ENCODE results near the gene TAP2.

Gene TAP2

DNA sequence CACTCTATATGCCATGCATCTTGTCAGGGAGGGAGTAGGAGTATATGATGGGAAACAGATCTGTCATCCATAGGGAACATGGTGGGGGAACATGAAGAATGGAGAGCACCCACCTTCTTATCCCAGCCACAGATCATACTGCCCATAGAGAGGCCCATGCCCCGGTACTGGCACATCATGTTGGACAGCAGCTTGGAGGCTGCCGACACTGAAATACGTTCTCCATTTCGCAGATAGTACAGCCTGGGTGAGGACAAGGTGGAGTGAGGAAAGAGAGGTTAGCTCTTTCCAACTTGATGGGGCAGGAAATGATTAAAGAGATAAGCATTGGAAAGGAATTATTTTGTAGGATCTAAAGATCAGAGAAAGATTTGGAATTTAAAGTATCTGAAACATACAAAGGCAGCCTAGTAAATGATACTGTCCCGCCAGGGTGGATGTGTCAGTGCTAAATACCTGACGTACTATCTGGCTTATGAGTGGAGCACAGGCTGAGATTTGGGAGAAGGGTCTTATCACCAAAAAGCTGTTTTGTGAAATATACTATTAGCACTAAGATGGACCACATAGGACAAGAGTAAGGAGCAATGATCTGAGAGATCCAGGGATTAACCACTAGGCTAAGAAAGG lies 3.6 kb upstream of the TAP2 start:
- H3K4me3 ChIP-seq (replicated peaks in 1 of 2; ENCODE audit: low read depth in 2 of 2, low read length in 2 of 2) = no peak overlapping the region
- TF ChIP-seq, protein P1, sequence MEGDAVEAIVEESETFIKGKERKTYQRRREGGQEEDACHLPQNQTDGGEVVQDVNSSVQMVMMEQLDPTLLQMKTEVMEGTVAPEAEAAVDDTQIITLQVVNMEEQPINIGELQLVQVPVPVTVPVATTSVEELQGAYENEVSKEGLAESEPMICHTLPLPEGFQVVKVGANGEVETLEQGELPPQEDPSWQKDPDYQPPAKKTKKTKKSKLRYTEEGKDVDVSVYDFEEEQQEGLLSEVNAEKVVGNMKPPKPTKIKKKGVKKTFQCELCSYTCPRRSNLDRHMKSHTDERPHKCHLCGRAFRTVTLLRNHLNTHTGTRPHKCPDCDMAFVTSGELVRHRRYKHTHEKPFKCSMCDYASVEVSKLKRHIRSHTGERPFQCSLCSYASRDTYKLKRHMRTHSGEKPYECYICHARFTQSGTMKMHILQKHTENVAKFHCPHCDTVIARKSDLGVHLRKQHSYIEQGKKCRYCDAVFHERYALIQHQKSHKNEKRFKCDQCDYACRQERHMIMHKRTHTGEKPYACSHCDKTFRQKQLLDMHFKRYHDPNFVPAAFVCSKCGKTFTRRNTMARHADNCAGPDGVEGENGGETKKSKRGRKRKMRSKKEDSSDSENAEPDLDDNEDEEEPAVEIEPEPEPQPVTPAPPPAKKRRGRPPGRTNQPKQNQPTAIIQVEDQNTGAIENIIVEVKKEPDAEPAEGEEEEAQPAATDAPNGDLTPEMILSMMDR (IDR thresholded peaks at IDR 0.05; ENCODE audit: low read depth, low read length) = no peak
- no peak for DNase-seq (ENCODE audit: low read depth in 2 of 2)

DNA sequence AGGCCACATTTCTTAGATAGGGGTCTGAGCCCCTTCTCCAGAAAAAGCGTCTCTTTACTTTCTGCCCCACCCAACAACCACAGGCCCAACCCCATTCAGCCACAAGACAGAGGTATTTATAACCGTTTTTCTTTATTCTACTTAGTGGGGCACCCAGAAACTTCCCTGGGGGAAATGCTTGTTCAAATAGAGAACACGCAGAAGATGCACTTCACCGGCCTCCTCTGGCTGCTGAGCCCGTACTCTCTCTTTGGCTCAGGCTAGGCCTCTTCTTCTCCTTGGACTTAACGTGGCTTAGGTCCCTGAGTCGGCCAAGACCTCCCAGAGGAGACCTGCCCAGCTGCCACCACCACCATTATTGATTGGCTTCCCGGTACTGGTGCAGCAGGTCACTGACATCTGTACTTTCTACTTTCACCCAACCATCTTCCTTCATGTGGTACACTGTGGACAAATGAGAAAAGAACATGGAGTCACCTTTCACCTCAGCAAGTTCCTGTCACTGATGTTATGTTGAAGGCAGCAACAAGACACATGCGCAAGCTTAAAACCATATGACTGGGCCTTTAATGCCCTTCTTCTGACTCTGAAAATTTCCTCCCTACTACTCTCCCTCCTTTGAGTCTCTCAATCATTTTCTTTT lies 2.2 kb upstream of the TAP2 start:
- TF ChIP-seq, protein P1 (IDR thresholded peaks at IDR 0.05; ENCODE audit: low read depth, low read length) = no peak
- no peak for DNase-seq (ENCODE audit: low read depth in 2 of 2)
- no peak overlapping the region for H3K4me3 ChIP-seq (replicated peaks in 1 of 2; ENCODE audit: low read depth in 2 of 2, low read length in 2 of 2)

DNA sequence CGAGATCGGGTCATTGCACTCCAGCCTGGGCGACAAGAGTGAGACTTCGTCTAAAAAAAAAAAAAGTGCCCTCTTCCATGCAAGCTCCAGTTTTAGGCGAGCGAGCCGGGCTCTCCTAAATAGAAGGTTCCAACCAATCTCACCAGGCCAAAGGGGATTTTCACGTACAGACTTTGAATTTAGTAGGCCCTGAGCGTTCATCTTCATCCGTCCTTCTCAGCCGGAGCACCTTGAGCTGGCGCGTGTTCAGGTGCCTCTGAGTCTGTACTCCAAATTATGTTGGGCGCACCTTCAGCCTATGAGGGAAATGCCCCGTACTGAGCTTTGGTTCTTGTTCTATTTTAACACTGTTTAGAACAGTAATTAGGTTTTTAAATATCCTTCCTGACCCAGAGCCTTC lies 817 bp upstream of the TAP2 start:
- no peak for DNase-seq (ENCODE audit: low read depth in 2 of 2)

DNA sequence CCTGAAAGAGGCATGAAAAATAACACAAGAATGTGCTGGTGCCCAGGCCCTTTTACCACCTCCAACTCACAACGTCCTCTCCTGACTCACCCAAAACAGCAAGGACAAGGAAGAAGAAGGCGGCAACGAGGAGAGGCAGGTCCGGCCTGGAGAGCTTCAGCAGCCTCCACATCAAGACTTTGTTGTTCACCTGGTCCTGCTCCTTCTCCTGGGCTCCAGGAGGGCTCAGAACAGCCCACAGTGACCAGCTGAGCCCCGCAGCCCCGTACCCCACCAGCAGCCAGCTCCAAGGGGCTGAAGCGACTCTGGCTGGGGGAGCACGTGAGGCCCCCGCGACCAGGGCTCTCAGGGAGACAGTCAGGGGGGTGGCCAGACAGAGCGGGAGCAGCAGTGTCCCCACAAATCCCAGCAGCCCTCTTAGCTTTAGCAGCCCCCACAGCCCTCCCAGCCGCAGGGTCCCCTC lies 857 bp downstream of the TAP2 start:
- peak in 1 of 2 donors; percentile 25 for DNase-seq (ENCODE audit: low read depth in 2 of 2)
- peak overlapping the region; percentile 80 to 91 for H3K4me3 ChIP-seq (replicated peaks in 1 of 2; ENCODE audit: low read depth in 2 of 2, low read length in 2 of 2)
- TF ChIP-seq, protein P1 (IDR thresholded peaks at IDR 0.05; ENCODE audit: low read depth, low read length) = no peak

More for the DNA sequence above, 817 bp upstream of the TAP2 start:
- H3K4me3 ChIP-seq (replicated peaks in 1 of 2; ENCODE audit: low read depth in 2 of 2, low read length in 2 of 2) = no peak overlapping the region
- TF ChIP-seq, protein P1 (IDR thresholded peaks at IDR 0.05; ENCODE audit: low read depth, low read length) = no peak

DNA sequence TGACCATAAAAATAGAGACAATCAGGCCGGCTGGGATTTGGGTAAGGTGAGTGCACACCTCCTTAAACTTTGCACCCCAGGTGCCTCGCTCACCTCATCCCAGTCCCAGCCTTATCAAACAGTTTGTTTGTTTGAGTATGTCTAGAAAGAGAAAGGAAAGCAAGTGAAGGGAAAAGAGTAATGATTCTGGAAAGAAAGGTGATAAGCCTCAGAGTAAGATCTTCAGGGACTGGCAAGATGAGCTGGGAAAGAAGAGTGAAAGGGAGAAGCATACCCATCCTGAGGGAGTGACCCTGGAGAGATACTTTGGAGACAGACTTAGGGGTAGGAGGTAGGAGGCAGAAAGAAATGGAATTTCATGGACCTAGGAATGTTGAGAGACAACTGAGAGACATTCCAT lies 1.7 kb downstream of the TAP2 start:
- DNase-seq (ENCODE audit: low read depth in 2 of 2) = no peak
- TF ChIP-seq, protein P1 (IDR thresholded peaks at IDR 0.05; ENCODE audit: low read depth, low read length) = no peak
- H3K4me3 ChIP-seq (replicated peaks in 1 of 2; ENCODE audit: low read depth in 2 of 2, low read length in 2 of 2) = no peak overlapping the region

DNA sequence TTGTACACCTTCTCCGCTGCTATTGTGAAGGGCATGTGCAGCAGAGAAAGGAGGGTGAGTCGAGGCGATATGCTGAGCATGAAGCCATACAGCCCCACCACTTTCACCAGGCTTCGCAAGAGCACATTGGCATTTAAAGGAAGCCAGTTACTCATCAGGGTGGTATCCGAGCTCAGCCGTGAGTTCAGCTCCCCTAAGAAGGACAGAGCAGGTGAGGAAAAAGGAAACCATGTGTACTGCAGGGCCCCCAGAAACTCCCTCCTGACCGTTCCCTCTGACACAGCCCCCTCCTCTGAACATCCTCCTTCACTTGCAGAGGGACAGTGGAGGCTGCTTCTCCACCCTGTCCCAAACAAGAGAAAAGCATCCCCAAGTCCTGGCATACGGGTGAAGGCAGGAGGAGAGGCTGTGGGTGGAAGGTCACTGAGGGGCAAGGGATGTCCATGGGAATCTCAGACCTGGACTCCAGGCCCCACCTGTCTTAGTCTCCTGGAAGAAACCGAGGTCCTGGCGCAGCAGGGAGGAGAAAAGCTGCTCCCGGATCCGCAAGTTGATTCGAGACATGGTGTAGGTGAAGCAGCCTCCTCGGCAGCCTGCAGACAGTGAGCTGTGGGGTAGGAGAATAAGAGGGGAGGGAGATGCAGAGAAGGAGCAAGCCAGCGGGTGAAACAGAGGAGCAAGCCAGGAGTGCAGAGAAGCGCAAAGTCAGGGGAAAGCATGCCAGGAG lies 3.2 kb downstream of the TAP2 start:
- TF ChIP-seq, protein P1 (IDR thresholded peaks at IDR 0.05; ENCODE audit: low read depth, low read length) = no peak
- no peak overlapping the region for H3K4me3 ChIP-seq (replicated peaks in 1 of 2; ENCODE audit: low read depth in 2 of 2, low read length in 2 of 2)
- DNase-seq (ENCODE audit: low read depth in 2 of 2) = no peak

Data from cardiac fibroblast (primary cell).